Measurements from ENCODE around the gene PSMB2.

- no peak for TF ChIP-seq EZH2 (IDR thresholded peaks at IDR 0.05; ENCODE audit: borderline replicate concordance, low read length)
- TF ChIP-seq, protein P1, sequence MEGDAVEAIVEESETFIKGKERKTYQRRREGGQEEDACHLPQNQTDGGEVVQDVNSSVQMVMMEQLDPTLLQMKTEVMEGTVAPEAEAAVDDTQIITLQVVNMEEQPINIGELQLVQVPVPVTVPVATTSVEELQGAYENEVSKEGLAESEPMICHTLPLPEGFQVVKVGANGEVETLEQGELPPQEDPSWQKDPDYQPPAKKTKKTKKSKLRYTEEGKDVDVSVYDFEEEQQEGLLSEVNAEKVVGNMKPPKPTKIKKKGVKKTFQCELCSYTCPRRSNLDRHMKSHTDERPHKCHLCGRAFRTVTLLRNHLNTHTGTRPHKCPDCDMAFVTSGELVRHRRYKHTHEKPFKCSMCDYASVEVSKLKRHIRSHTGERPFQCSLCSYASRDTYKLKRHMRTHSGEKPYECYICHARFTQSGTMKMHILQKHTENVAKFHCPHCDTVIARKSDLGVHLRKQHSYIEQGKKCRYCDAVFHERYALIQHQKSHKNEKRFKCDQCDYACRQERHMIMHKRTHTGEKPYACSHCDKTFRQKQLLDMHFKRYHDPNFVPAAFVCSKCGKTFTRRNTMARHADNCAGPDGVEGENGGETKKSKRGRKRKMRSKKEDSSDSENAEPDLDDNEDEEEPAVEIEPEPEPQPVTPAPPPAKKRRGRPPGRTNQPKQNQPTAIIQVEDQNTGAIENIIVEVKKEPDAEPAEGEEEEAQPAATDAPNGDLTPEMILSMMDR (IDR thresholded peaks at IDR 0.05; ENCODE audit: low read length) = no peak
These were observed 18.3 kb upstream of the PSMB2 start for GRCh38 chr1:35659589-35659988.

Data from OCI-LY1 (cell line).